Breast epithelium (tissue), 3 donors: ENCODE results near the gene ALG3.

Experiments used
- POLR2A ChIP-seq: fragments of 450-650 bp; IDR thresholded peaks from one replicate; pipeline ENCODE4 v1.6.1; 2016; ENCODE audit warnings: antibody characterized with exemption, mild to moderate bottlenecking, moderate library complexity
- POLR2AphosphoS5 ChIP-seq, 3 donors: sonication (generic); formaldehyde crosslinking; IDR thresholded peaks; one replicate each; pipeline ENCODE4 v1.6.1; 2017; ENCODE audit warnings: antibody characterized with exemption in 3 of 3
- TF ChIP-seq, protein P1 (sequence below), 3 donors: fragments of 450-650 bp; IDR thresholded peaks; one replicate each; pipeline ENCODE4 v1.5.1; 2016 to 2017; ENCODE audit warnings: antibody characterized with exemption in 3 of 3, mild to moderate bottlenecking in 3 of 3, moderate library complexity in 3 of 3

GRCh38 chr3:184227481-184227935, 21.3 kb downstream of the ALG3 start:
- TF ChIP-seq POLR2AphosphoS5 (IDR thresholded peaks at IDR 0.05) (no peak), POLR2A (no peak)
- TF ChIP-seq, protein P1, sequence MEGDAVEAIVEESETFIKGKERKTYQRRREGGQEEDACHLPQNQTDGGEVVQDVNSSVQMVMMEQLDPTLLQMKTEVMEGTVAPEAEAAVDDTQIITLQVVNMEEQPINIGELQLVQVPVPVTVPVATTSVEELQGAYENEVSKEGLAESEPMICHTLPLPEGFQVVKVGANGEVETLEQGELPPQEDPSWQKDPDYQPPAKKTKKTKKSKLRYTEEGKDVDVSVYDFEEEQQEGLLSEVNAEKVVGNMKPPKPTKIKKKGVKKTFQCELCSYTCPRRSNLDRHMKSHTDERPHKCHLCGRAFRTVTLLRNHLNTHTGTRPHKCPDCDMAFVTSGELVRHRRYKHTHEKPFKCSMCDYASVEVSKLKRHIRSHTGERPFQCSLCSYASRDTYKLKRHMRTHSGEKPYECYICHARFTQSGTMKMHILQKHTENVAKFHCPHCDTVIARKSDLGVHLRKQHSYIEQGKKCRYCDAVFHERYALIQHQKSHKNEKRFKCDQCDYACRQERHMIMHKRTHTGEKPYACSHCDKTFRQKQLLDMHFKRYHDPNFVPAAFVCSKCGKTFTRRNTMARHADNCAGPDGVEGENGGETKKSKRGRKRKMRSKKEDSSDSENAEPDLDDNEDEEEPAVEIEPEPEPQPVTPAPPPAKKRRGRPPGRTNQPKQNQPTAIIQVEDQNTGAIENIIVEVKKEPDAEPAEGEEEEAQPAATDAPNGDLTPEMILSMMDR (IDR thresholded peaks at IDR 0.05): peak in 1 of 3 donors; percentile 59
